ENCODE data around the gene CAMKMT. TPM values are rescaled to one million over a fixed set of nuclear protein-coding genes. Genes with fewer than 3 reads are reported as not detected.

CAMKMT gene
- total RNA-seq, 2 experiments from 2014 or later, result 11.9 to 13.9 TPM

GRCh38 chr2:44813658-44814057, 451.9 kb downstream of the CAMKMT start:
- Mint-ChIP-seq H3K9me3 (no peaks in the 10 kb centered on the region), H3K27me3 (peaks cover 78% of the 10 kb centered on the region)
- POLR2A ChIA-PET, result no interaction called here

GRCh38 chr2:44817256-44817655, 455.5 kb downstream of the CAMKMT start:
- no peak for TF ChIP-seq CTCF (IDR thresholded peaks at IDR 0.05)
- ChIA-PET CTCF (no interaction called here), POLR2A (no interaction called here)
- no peaks in the 10 kb centered on the region for H3K9me3 ChIP-seq (ENCODE audit: control insufficient read depth in 1 of 2, insufficient read depth in 1 of 2, low read length in 2 of 2)
- H3K4me1 ChIP-seq (ENCODE audit: insufficient read depth, low read length), result no peaks in the 10 kb centered on the region
- Mint-ChIP-seq H3K27me3 (peaks cover 46% of the 10 kb centered on the region), H3K4me1 (ENCODE audit: low read depth) (no peaks in the 10 kb centered on the region), H3K36me3 (ENCODE audit: low read depth) (no peaks in the 10 kb centered on the region), H3K9me3 (no peaks in the 10 kb centered on the region), H3K4me3 (no peak overlapping the region), H3K27ac (no peak overlapping the region)
- no peaks in the 10 kb centered on the region for H3K36me3 ChIP-seq (ENCODE audit: insufficient read depth, low read length)
- ATAC-seq (ENCODE audit: poor library complexity) (no peak), DNase-seq (no peak)
- intact Hi-C loops (cut with DNase I, micrococcal nuclease), result no loop called here
- H3K4me3 ChIP-seq (ENCODE audit: low read length), result no peak overlapping the region
- no peak overlapping the region for H3K27ac ChIP-seq (ENCODE audit: low read depth in 1 of 2, low read length in 2 of 2)
- H3K27me3 ChIP-seq (ENCODE audit: control insufficient read depth in 1 of 2, insufficient read depth in 2 of 2, low read length in 2 of 2), result peaks cover 10 to 16% of the 10 kb centered on the region in 2 experiments

More at GRCh38 chr2:44813658-44814057, 451.9 kb downstream of the CAMKMT start:
- intact Hi-C loops (cut with DNase I, micrococcal nuclease), result no loop called here
- TF ChIP-seq CTCF (IDR thresholded peaks at IDR 0.05), result no peak
- no peak overlapping the region for H3K27ac Mint-ChIP-seq
- no peaks in the 10 kb centered on the region for H3K4me1 ChIP-seq (ENCODE audit: insufficient read depth, low read length)
- no peak overlapping the region for H3K4me3 ChIP-seq (ENCODE audit: low read length)
- no peak overlapping the region for H3K27ac ChIP-seq (ENCODE audit: low read depth in 1 of 2, low read length in 2 of 2)
- H3K9me3 ChIP-seq (ENCODE audit: control insufficient read depth in 1 of 2, insufficient read depth in 1 of 2, low read length in 2 of 2), result no peaks in the 10 kb centered on the region
- CTCF ChIA-PET, result no interaction called here
- H3K4me3 Mint-ChIP-seq, result no peak overlapping the region
- DNase-seq, result no peak
- H3K36me3 Mint-ChIP-seq (ENCODE audit: low read depth), result no peaks in the 10 kb centered on the region
- no peak for ATAC-seq (ENCODE audit: poor library complexity)
- H3K36me3 ChIP-seq (ENCODE audit: insufficient read depth, low read length), result no peaks in the 10 kb centered on the region
- H3K4me1 Mint-ChIP-seq (ENCODE audit: low read depth), result no peaks in the 10 kb centered on the region
- H3K27me3 ChIP-seq (ENCODE audit: control insufficient read depth in 1 of 2, insufficient read depth in 2 of 2, low read length in 2 of 2), result peaks cover 12 to 16% of the 10 kb centered on the region in 2 experiments

- DNase-seq, result no peak
- H3K9me3 ChIP-seq (ENCODE audit: control insufficient read depth in 1 of 2, insufficient read depth in 1 of 2, low read length in 2 of 2), result no peaks in the 10 kb centered on the region
- H3K4me3 ChIP-seq (ENCODE audit: low read length), result no peak overlapping the region
- H3K4me1 ChIP-seq (ENCODE audit: insufficient read depth, low read length), result no peaks in the 10 kb centered on the region
- Mint-ChIP-seq H3K36me3 (ENCODE audit: low read depth) (no peaks in the 10 kb centered on the region), H3K9me3 (no peaks in the 10 kb centered on the region), H3K4me1 (ENCODE audit: low read depth) (no peaks in the 10 kb centered on the region), H3K4me3 (no peak overlapping the region), H3K27ac (no peak overlapping the region), H3K27me3 (peaks cover 40% of the 10 kb centered on the region)
- H3K27me3 ChIP-seq (ENCODE audit: control insufficient read depth in 1 of 2, insufficient read depth in 2 of 2, low read length in 2 of 2), result peaks cover 10 to 16% of the 10 kb centered on the region in 2 experiments
- ATAC-seq (ENCODE audit: poor library complexity), result no peak
- intact Hi-C loops (cut with DNase I, micrococcal nuclease), result no loop called here
- ChIA-PET CTCF (no interaction called here), POLR2A (no interaction called here)
- no peak for TF ChIP-seq CTCF (IDR thresholded peaks at IDR 0.05)
- H3K36me3 ChIP-seq (ENCODE audit: insufficient read depth, low read length), result no peaks in the 10 kb centered on the region
- no peak overlapping the region for H3K27ac ChIP-seq (ENCODE audit: low read depth in 1 of 2, low read length in 2 of 2)
Measured at GRCh38 chr2:44817673-44818335, 456.1 kb downstream of the CAMKMT start.
